Osteoblast (primary cell): ENCODE results near the gene YOD1. TPM values are rescaled to one million over a fixed set of nuclear protein-coding genes. Genes with fewer than 3 reads are reported as not detected.

Experiments used
- DNase-seq: peaks from one replicate; pipeline ENCODE4 v3.0.0; 2011; ENCODE audit warnings: low spot score, mixed read lengths; ENCODE audit not compliant: insufficient read length; ENCODE audit errors: missing footprints
- H2AFZ ChIP-seq: 2 replicates; pipeline ENCODE4 v1.6.0; 2011; ENCODE audit warnings: mild to moderate bottlenecking, low read length
- H3K27ac ChIP-seq: 2 replicates; pipeline ENCODE4 v1.5.1; 2011; ENCODE audit warnings: mild to moderate bottlenecking, low read depth, low read length, moderate library complexity
- H3K27me3 ChIP-seq: 2 replicates; pipeline ENCODE4 v1.6.0; 2012; ENCODE audit warnings: mild to moderate bottlenecking, control low read depth, inconsistent platforms, low read length, moderate library complexity; ENCODE audit not compliant: insufficient read depth
- H3K36me3 ChIP-seq: 2 replicates; pipeline ENCODE4 v1.5.1; 2011; ENCODE audit warnings: mild to moderate bottlenecking, low read length, control low read depth, moderate library complexity; ENCODE audit not compliant: insufficient read depth
- H3K4me1 ChIP-seq: 2 replicates; pipeline ENCODE4 v1.5.1; 2011; ENCODE audit warnings: mild to moderate bottlenecking, low read length, control low read depth, moderate library complexity; ENCODE audit not compliant: insufficient read depth
- H3K4me2 ChIP-seq: 2 replicates; pipeline ENCODE4 v1.6.0; 2011; ENCODE audit warnings: mild to moderate bottlenecking, low read length; ENCODE audit not compliant: insufficient read depth
- H3K4me3 ChIP-seq: fragments of 200-600 bp; sonication (generic); 3 replicates; pipeline ENCODE4 v1.5.1; 2012; ENCODE audit warnings: mild to moderate bottlenecking, low read length, inconsistent platforms; ENCODE audit not compliant: insufficient read depth
- H3K79me2 ChIP-seq: 2 replicates; pipeline ENCODE4 v1.6.0; 2012; ENCODE audit warnings: mild to moderate bottlenecking, low read length, control low read depth, inconsistent platforms; ENCODE audit not compliant: insufficient read depth
- H3K9me3 ChIP-seq: 2 replicates; pipeline ENCODE4 v1.5.1; 2011; ENCODE audit warnings: low read depth, low read length, control low read depth
- H4K20me1 ChIP-seq: 2 replicates; pipeline ENCODE4 v1.6.0; 2012; ENCODE audit warnings: mild to moderate bottlenecking, low read length, control low read depth; ENCODE audit not compliant: insufficient read depth
- CTCF ChIP-seq: IDR thresholded peaks from 2 replicates; pipeline ENCODE4 v1.5.1; 2011; ENCODE audit warnings: mild to moderate bottlenecking, low read depth, low read length, moderate library complexity; ENCODE audit errors: extremely low read depth
- total RNA-seq: library from RNA; depleted of rRNA; stranded (reverse); fragments of >200 nt; gene quantifications from 2 replicates; pipeline ENCODE4 v1.2.3, GENCODE V29; 2012

Gene YOD1
- total RNA-seq, 1 donor, result 8.3 TPM

GRCh38 chr1:207040181-207040533 is 10.9 kb downstream of the YOD1 start:
- no peak overlapping the region for H3K4me3 ChIP-seq
- DNase-seq, result peak; percentile 57
- no peak for TF ChIP-seq CTCF
- H3K36me3 ChIP-seq, result no peaks in the 10 kb centered on the region
- H3K27me3 ChIP-seq, result no peaks in the 10 kb centered on the region
- H3K4me2 ChIP-seq, result peak overlapping the region; percentile 7
- peak overlapping the region; percentile 21 for H3K27ac ChIP-seq
- H3K79me2 ChIP-seq, result peaks cover 1% of the 10 kb centered on the region
- H2AFZ ChIP-seq, result no peak overlapping the region
- peaks cover 8% of the 10 kb centered on the region for H3K4me1 ChIP-seq
- no peaks in the 10 kb centered on the region for H3K9me3 ChIP-seq
- no peaks in the 10 kb centered on the region for H4K20me1 ChIP-seq

GRCh38 chr1:207039380-207040180 is 11.4 kb downstream of the YOD1 start:
- Histone ChIP-seq H3K36me3 (no peaks in the 10 kb centered on the region), H3K4me1 (peaks cover 8% of the 10 kb centered on the region), H3K27me3 (no peaks in the 10 kb centered on the region), H3K4me3 (no peak overlapping the region), H2AFZ (no peak overlapping the region), H3K4me2 (peak overlapping the region; percentile 7), H4K20me1 (no peaks in the 10 kb centered on the region), H3K79me2 (no peaks in the 10 kb centered on the region), H3K9me3 (no peaks in the 10 kb centered on the region), H3K27ac (peak overlapping the region; percentile 21)
- no peak for DNase-seq
- no peak for TF ChIP-seq CTCF

- Histone ChIP-seq H3K36me3 (no peaks in the 10 kb centered on the region), H3K4me3 (no peak overlapping the region), H3K4me1 (peaks cover 8% of the 10 kb centered on the region), H4K20me1 (no peaks in the 10 kb centered on the region), H3K4me2 (no peak overlapping the region), H3K9me3 (no peaks in the 10 kb centered on the region), H3K27ac (no peak overlapping the region), H3K79me2 (no peaks in the 10 kb centered on the region), H3K27me3 (no peaks in the 10 kb centered on the region), H2AFZ (no peak overlapping the region)
- TF ChIP-seq CTCF, result no peak
- DNase-seq, result no peak
These were observed 14.1 kb downstream of the YOD1 start for GRCh38 chr1:207036865-207037264.

- Histone ChIP-seq H4K20me1 (no peaks in the 10 kb centered on the region), H3K4me1 (peaks cover 8% of the 10 kb centered on the region), H3K4me3 (no peak overlapping the region), H3K79me2 (no peaks in the 10 kb centered on the region), H2AFZ (no peak overlapping the region), H3K27me3 (no peaks in the 10 kb centered on the region), H3K27ac (no peak overlapping the region), H3K9me3 (no peaks in the 10 kb centered on the region), H3K36me3 (no peaks in the 10 kb centered on the region), H3K4me2 (no peak overlapping the region)
- TF ChIP-seq CTCF, result no peak
- DNase-seq, result no peak
These were observed 15.0 kb downstream of the YOD1 start for GRCh38 chr1:207035877-207036551.
